Kidney tubule cell (primary cell): Measurements from ENCODE around the gene CT83.
A peak's percentile ranks its signal among the peaks of the same experiment; 100 is the strongest.

ENCODE experiments used
- DNase-seq: peaks from one replicate; pipeline ENCODE4 v3.0.0-alpha.2; 2018; ENCODE audit warnings: low spot score

CT83 gene, protein sequence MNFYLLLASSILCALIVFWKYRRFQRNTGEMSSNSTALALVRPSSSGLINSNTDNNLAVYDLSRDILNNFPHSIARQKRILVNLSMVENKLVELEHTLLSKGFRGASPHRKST

DNA sequence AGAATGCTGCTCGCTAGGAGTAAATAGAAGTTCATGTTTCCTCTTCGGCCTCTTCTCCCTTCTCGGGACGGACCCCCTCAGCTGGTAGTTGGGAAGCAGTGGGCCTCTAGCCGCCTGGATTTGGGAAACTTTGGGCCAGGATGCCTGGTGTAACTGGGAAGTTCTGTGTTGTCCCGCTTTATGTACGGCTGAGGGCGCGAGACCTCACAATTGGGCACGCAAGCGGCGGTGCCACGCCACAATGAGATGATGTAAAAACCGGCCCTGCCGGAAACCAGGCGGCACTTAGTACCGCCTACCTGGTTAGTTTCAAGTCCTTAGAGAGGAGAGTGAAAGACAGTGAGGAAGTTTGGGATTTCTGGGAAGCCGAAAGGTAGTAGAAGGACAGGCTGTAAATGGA is at the start of gene CT83:
CT83 (minus strand) TSS at position 155 of the 400 bp plus-strand sequence; CDS start at position 35, 120 bp downstream.
- DNase-seq = no peak

DNA sequence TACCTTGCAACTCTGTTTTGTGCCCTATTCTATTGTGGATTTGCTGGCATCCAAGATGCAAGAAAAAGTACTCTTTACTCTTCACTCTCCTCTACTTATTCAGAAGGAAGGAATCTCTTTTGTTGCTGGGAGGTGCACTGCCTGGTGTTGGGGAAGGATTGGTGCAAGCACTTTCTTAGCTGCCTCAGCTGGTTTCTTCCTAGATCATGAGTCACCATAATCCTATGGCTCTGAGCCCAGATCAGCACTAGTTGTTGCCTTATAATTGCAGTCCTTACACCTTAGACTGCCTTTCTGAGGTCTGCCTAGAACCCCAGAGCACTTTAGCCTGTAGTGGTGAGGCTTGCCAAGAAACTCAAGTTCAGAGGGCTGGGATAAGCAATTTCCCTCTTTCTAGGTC is 37.0 kb upstream of the CT83 start:
- peak; percentile 48 for DNase-seq

DNA sequence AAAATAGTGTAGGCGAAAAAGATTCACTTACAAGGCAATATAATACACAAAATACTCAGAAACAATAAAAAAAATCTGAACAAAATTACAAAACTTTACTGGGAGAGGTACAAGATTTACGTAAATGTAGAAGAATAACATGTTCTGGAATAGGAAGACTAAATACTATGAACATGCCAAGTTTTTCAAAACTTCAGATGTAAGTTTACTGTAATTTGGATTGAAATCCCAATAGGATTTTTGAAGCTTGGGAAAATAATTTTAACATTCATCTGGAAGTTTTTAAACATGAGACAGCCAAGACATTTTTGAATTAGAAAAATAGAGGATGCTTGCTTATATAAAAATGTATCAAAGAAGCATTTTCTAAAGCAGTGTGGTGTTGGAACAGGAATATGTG is 30.5 kb upstream of the CT83 start:
- DNase-seq = no peak

DNA sequence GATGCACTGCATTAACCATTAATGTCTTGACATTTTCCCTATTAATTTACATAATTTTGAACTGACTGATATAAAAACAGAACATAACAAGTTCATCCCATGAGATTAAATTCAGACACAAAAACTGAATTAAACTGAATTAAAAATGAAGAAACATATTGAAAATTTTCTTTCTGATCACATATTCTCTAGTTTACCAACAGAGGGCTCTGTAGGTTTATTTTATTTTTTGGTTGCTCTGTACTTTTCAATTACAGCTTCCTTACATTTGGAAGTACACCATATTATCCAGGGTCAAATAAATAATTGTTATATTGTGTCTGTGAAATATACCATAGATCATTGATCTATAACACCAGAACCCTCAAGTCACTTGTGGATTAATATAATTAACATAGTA is 27.3 kb upstream of the CT83 start:
- DNase-seq = peak; percentile 18

DNA sequence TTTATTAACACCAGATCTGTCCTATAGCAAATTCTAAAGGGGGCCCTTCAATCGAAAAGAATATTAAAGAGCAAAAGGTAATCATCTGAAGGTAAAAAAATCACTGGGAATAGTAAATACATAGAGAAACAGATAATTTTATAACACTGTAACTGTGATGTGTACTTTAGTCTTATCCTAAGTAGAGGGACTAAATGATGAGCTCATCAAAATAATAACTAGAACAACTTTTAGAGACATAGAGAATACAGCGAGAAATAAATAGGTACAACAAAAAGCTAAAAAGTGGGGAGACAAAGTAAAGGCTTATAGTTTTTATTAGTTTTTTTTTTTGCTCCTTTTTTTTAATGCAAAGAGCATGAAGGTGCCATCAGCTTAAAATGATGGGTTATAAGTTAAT is 17.3 kb upstream of the CT83 start:
- no peak for DNase-seq

DNA sequence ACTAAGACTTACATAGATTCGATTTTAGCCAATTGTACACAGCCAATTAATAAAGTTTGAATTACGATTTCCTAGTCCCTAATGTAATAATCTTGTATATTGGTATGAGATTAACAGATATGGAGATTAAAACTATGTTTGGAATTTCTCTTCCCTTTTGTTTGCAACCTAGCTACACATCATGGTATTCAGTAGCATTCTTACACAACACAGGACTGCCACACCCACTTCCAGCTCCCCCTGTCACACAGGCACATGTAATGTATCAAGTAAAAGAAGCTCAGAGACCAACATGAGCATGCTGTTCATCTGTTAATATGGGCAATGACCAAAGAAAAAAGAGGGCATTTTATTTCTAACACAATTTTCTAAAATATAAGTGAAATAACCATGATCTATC is 13.6 kb downstream of the CT83 start:
- DNase-seq = no peak

DNA sequence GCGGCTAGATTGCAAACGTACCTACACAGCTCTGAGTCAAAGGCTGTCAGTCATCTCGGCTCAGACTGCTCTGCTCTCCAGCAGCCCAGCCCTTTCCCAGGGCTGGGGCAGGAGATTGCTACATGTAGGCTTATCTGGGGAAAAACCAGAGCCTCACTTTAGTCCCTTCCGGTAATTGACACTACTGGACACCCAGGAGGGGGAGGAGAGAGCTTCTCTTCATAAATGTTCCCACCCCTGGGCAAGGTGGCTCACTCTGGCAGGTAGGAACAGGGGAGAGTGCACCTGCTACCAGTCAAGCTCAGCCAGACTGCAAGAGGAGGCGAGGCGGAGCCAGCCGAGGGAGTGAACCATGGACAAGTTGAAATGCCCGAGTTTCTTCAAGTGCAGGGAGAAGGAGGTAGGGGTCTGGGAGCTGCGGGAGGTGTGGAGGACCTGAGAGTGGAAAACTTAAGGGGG is 26.4 kb downstream of the CT83 start, which contains the start of gene SLC6A14:
SLC6A14 (plus strand) TSS at position 249 of the 459 bp plus-strand sequence; CDS start at position 353, 104 bp downstream.
- DNase-seq = peak; percentile 22

DNA sequence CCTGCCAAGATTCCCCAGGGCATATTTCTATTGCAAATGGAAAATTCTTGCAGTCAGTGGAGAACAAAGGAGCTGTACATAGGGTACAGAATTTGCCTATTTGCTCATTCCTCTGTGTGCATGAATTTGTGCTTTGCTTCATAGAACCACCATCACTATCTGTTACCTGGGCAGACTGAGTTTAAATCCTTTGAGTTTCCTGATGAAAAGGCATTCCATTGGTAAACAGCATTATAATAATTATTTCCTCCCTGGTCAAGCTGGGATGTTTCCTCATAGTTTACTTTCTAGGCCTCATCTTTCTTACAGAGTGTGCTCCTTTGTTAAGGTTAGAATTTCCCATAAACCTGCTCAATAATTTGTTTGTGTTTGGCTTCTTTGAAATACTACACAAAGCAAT is 27.2 kb downstream of the CT83 start:
- no peak for DNase-seq

DNA sequence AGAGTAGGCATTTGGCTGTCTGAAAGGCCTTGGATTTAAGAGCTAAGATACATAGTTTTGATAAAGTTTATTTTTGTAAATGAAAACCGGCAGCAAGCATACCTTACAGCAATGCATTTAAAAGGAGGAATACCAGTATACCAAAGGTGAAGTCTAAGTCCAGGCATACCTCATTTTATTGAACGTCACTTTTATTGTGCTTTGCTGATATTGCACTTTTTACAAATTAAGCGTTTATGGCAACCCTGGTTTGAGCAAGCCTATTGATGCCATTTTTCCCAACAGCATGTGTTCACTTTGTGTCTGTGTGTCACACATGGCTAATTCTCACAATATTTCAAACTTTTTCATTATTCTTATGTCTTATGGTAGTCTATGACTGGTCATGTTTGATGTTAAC is 34.8 kb downstream of the CT83 start:
- no peak for DNase-seq

DNA sequence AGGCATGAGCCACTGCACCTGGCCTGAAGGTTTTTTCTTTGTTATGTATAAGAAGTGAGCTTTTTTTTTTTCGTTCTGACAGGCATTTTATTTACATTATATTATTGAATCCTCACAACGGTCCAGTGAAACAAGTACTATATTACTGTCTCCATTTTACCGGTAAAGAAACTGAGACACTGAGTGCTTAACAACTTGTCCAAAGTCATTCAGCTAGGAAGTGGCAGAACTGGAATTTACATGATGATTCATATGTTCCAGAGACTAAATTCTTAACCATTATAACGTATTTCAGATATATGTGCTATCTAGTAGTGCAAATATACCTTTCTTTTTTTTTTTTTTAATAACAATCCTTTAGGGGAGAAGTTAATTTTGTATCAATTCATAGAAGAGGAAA is 44.8 kb downstream of the CT83 start:
- peak; percentile 7 for DNase-seq

DNA sequence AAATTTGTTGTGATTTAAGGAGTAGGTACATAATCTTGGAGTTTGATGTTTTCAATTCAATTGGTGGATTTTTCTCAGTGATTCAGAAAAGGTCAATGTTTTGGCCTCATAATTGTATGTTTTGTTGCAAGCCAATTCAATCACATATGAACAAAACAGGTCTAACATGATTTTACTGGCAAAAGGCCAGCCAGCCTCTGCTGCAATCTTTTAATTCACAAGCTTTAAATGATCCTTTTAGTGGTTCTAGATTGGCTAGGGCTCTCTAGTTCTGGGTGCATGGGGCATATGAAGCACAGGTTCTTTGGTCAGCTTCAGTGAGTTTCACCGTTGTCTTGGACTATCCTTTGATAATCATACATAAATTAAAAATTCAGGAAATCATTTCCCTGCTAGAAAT is 45.6 kb downstream of the CT83 start:
- no peak for DNase-seq

DNA sequence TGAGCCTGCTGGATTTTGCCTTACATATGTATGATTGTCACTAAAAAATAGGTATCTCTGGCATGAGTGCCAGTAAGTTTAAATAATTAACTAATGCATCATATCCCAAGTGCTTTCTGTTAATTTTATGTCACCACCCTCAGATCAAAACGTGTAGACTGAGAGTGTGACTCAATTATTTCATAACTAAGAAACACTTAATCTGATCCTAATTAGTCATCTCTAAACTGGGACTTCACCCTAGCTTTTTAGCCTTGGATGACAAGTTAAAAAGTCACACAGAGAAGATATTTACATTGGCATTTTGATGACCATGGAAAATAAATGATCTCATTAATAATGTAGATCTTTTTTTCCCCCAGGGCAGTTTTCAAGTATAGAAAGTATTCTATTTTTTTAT is 49.5 kb downstream of the CT83 start:
- peak; percentile 35 for DNase-seq
